Activated naive CD4-positive, alpha-beta T cell (primary cell): Measurements from ENCODE around the gene RASGEF1C.
A peak's percentile ranks its signal among the peaks of the same experiment; 100 is the strongest.
"Not testable (repeated sequence)": the region's sequence is repeated elsewhere in the genome, so short reads cannot be mapped to it uniquely, and the experiment has no call there.

Experiments
- DNase-seq, 4 experiments: peaks; one replicate each; lab custom pipeline; 2025; lab: John Stamatoyannopoulos, UW

Gene RASGEF1C

GRCh38 chr5:180135967-180136629 is 72.9 kb downstream of the RASGEF1C start:
- DNase-seq = no peak

- DNase-seq = no peak
These were observed 73.7 kb downstream of the RASGEF1C start for GRCh38 chr5:180135128-180135955.

GRCh38 chr5:180133971-180134508 is 75.0 kb downstream of the RASGEF1C start:
- no peak for DNase-seq

- no peak for DNase-seq
These were observed 75.5 kb downstream of the RASGEF1C start for GRCh38 chr5:180133551-180133950.

GRCh38 chr5:180133060-180133459 is 76.0 kb downstream of the RASGEF1C start:
- DNase-seq = no peak

GRCh38 chr5:180130876-180131740 is 77.9 kb downstream of the RASGEF1C start:
- DNase-seq = no peak

GRCh38 chr5:180130291-180130869 is 78.6 kb downstream of the RASGEF1C start:
- DNase-seq = no peak

- DNase-seq = no peak
These were observed 79.5 kb downstream of the RASGEF1C start for GRCh38 chr5:180129291-180130190.

- no peak for DNase-seq
These were observed 80.2 kb downstream of the RASGEF1C start for GRCh38 chr5:180128671-180129261.

- no peak for DNase-seq
These were observed 81.0 kb downstream of the RASGEF1C start for GRCh38 chr5:180127682-180128670.

- peak in 1 of 4 experiments; percentile 8 for DNase-seq
These were observed 82.0 kb downstream of the RASGEF1C start for GRCh38 chr5:180126716-180127681.

- DNase-seq = not testable (repeated sequence)
These were observed 82.9 kb downstream of the RASGEF1C start for GRCh38 chr5:180126156-180126555.

GRCh38 chr5:180124662-180125061 is 84.3 kb downstream of the RASGEF1C start:
- not testable (repeated sequence) for DNase-seq

GRCh38 chr5:180122875-180123274 is 86.1 kb downstream of the RASGEF1C start:
- DNase-seq = no peak

GRCh38 chr5:180121826-180122413 is 87.1 kb downstream of the RASGEF1C start:
- no peak for DNase-seq

- DNase-seq = no peak
These were observed 88.5 kb downstream of the RASGEF1C start for GRCh38 chr5:180120237-180121101.

- DNase-seq = no peak
These were observed 89.1 kb downstream of the RASGEF1C start for GRCh38 chr5:180119903-180120236.
